GM18507 (cell line): ENCODE results near the gene SREK1IP1.
"Not testable (repeated sequence)": the region's sequence is repeated elsewhere in the genome, so short reads cannot be mapped to it uniquely, and the experiment has no call there.

ENCODE experiments used
- DNase-seq: peaks from one replicate; pipeline ENCODE4 v3.0.0; 2011; ENCODE audit warnings: low read depth; ENCODE audit not compliant: insufficient read length; ENCODE audit errors: extremely low spot score
- FAIRE-seq: peaks from 2 replicates; lab custom pipeline; 2011; peaks lifted over from hg19 to GRCh38; lab: Jason Lieb, UNC

SREK1IP1 gene

GRCh38 chr5:64766941-64767340 lies 1.6 kb downstream of the SREK1IP1 start:
- FAIRE-seq: no peak

GRCh38 chr5:64765804-64766504 lies 2.5 kb downstream of the SREK1IP1 start:
- FAIRE-seq (no peak), DNase-seq (no peak)

More at GRCh38 chr5:64766941-64767340, 1.6 kb downstream of the SREK1IP1 start:
- DNase-seq: no peak

- no peak for DNase-seq
- no peak for FAIRE-seq
Observed at GRCh38 chr5:64763948-64764503, 4.5 kb downstream of the SREK1IP1 start.

GRCh38 chr5:64759960-64760660 lies 8.4 kb downstream of the SREK1IP1 start:
- DNase-seq: no peak
- FAIRE-seq: no peak

GRCh38 chr5:64758901-64759300 lies 9.6 kb downstream of the SREK1IP1 start:
- FAIRE-seq: no peak
- no peak for DNase-seq

- no peak for DNase-seq
- no peak for FAIRE-seq
Observed at GRCh38 chr5:64754066-64754465, 14.4 kb downstream of the SREK1IP1 start.

- DNase-seq (no peak), FAIRE-seq (no peak)
Observed at GRCh38 chr5:64749385-64749784, 19.1 kb downstream of the SREK1IP1 start.

GRCh38 chr5:64746446-64746845 lies 22.0 kb downstream of the SREK1IP1 start:
- DNase-seq (no peak), FAIRE-seq (no peak)

GRCh38 chr5:64744914-64745313 lies 23.6 kb downstream of the SREK1IP1 start:
- no peak for DNase-seq
- no peak for FAIRE-seq

- DNase-seq (no peak), FAIRE-seq (no peak)
Observed at GRCh38 chr5:64742821-64743220, 25.7 kb downstream of the SREK1IP1 start.

GRCh38 chr5:64742411-64742810 lies 26.1 kb downstream of the SREK1IP1 start:
- DNase-seq (no peak), FAIRE-seq (no peak)

GRCh38 chr5:64727150-64727549 lies 41.3 kb downstream of the SREK1IP1 start:
- no peak for DNase-seq

GRCh38 chr5:64722588-64722987 lies 45.9 kb downstream of the SREK1IP1 start:
- DNase-seq (no peak), FAIRE-seq (no peak)

More at GRCh38 chr5:64727150-64727549, 41.3 kb downstream of the SREK1IP1 start:
- no peak for FAIRE-seq

- not testable (repeated sequence) for FAIRE-seq, DNase-seq
Observed at GRCh38 chr5:64714495-64714894, 54.0 kb downstream of the SREK1IP1 start.

- FAIRE-seq (no peak), DNase-seq (no peak)
Observed at GRCh38 chr5:64707191-64707590, 61.3 kb downstream of the SREK1IP1 start.

- not testable (repeated sequence) for FAIRE-seq, DNase-seq
Observed at GRCh38 chr5:64706074-64706473, 62.4 kb downstream of the SREK1IP1 start.

GRCh38 chr5:64700765-64701164 lies 67.7 kb downstream of the SREK1IP1 start:
- no peak for DNase-seq
- FAIRE-seq: no peak

GRCh38 chr5:64696414-64696813 lies 72.1 kb downstream of the SREK1IP1 start:
- FAIRE-seq, DNase-seq: not testable (repeated sequence)

GRCh38 chr5:64693636-64694035 lies 74.9 kb downstream of the SREK1IP1 start:
- FAIRE-seq: no peak
- DNase-seq: no peak

- DNase-seq: no peak
- FAIRE-seq: no peak
Observed at GRCh38 chr5:64691291-64691690, 77.2 kb downstream of the SREK1IP1 start.
